Activated CD8-positive, alpha-beta memory T cell treated with anti-CD3 and anti-CD28 coated beads, Interleukin-2, amount 50 U/mL, for 48 hours (primary cell): ENCODE data around the gene EYA3.

ENCODE experiments used
- DNase-seq: peaks from one replicate; pipeline ENCODE4 v3.0.0-alpha.2; 2020

EYA3 gene, protein sequence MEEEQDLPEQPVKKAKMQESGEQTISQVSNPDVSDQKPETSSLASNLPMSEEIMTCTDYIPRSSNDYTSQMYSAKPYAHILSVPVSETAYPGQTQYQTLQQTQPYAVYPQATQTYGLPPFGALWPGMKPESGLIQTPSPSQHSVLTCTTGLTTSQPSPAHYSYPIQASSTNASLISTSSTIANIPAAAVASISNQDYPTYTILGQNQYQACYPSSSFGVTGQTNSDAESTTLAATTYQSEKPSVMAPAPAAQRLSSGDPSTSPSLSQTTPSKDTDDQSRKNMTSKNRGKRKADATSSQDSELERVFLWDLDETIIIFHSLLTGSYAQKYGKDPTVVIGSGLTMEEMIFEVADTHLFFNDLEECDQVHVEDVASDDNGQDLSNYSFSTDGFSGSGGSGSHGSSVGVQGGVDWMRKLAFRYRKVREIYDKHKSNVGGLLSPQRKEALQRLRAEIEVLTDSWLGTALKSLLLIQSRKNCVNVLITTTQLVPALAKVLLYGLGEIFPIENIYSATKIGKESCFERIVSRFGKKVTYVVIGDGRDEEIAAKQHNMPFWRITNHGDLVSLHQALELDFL

DNA sequence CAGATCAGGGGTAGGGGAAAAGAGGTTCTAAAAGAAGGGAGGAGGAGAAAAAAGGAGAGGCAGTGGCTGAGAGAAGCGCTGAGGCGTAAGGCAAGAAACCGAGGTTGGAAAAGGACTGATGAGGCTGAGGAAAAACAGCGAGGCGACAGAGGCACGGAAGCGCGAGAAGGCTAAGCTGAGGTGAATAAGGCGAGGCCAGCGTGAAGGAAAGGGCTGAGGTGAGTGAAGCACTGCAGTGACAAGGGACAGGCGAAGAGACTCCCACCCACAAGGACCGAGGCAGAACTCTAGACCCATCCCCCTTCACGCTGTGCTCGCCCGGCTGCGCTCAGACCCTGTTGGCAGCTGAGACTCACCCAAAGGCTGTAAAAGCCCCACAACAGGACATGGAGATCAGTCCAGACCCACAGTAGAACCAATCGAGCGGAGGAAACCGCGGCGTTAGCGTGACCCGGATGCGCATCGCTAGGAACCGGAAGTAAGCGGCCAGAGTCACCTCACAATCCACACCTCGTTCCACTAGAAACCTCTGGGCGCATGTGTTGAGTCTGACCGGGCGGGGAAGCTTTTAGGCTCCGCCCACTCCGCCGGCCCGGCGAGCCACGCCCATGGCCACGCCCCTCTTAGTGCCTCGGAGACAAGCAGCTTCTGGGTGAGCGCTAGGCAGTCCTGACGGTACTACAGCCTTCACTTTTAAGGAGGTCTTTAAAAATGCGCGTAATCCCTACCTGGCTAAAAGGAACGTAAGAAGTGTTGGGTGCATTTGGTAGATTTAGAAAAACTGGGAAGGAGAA is at the start of gene EYA3:
TSS of gene EYA3 (minus strand) at position 443 of the 794 bp plus-strand sequence. CDS start 30,584 bp downstream, outside the sequence.
- DNase-seq = peak; percentile 100

DNA sequence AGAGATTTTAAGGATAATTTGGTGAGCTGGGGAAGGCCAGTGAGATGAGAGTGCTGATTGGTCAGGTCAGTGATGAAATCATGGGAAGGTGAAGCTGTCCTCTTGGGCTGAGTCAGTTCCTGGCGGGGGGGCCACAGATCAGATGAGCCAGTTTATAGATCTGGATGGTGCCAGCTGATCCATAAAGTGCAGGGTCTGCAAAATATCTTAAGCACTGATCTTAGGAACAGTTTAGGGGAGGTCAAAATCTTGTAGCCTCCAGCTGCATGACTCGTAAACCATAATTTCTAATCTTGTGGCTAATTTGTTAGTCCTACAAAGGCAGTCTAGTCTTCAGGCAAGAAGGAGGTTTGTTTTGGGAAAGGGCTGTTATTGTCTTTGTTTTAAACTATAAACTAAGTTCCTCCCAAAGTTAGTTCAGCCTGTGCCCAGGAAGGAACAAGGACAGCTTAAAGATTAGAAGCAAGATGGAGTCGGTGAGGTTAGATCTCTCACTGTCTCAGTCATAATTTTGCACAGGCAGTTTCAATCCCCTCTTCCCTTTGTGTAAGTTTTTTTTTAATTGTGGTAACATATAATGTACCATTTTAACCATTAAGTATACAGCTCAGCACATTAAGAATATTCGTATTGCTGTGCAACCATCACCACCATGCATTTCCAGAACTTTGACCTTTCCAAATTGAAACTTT is 48.7 kb upstream of the EYA3 start:
- no peak for DNase-seq

DNA sequence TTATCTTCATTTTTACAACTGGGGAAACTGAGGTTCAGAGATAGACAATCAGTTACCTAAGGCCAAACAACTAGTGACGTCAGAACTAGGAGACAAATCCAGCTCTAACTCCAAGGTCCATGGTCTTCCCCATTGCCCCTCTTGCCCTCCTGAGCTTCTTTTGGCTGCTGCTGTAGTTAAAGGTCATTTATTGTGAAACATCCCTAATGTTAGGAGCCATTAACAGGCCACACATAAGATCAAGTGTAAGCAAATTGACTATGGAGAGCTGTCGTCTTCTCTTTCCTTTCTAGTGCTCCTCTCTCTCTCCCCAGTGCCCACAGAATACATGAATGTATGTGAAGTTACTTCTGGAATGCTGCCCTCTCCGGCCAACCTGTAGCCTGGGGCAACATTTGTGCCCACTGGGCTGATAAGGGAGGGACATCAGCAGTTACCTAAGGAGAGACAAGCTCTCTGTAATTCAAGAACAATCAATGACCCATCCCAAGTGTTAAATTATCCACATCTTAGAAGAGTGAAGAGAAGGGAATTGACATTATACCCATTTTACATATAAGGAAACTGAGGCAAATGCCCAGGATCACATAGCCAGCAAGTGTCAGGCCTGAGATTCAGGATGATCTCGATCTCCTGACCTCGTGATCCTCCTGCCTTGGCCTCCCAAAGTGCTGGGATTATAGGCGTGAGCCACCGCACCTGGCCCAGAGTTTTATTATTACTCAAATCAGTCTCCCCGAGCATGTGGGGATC is 47.9 kb upstream of the EYA3 start:
- no peak for DNase-seq

DNA sequence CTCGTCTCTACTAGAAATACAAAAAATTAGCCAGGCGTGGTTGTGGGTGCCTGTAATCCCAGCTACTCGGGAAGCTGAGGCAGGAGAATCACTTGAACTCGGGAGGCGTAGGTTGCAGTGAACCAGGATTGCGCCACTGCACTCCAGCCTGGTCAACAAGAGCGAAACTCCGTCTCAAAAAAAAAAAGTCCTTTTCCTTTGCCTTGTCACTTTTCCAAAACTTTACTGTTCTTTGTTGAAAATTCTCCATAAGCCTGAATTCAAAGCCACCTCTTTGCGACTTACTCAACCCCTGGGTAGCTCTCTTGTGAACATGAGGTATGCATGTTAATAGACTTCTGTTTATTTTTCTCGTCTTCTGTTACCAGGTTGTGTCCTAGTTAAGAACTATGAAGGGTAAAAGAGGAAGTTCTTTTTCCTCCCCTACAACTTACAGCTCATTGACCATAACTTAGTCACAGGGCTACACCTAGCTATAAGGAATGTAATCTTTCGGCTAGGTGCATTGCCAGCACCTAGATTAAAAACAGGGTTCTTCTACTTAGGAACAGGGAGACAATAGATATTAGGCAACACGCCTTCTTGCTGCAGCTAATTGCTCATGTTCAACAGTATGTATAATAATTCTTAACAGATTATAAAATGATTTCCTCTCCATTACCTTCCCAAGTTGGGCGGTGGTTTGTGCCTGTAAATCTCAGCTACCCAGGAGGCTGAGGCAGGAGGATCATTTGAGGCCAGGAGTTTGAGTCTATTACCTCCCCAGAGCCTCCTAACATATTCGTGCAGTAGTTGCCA is 47.2 kb upstream of the EYA3 start:
- no peak for DNase-seq

DNA sequence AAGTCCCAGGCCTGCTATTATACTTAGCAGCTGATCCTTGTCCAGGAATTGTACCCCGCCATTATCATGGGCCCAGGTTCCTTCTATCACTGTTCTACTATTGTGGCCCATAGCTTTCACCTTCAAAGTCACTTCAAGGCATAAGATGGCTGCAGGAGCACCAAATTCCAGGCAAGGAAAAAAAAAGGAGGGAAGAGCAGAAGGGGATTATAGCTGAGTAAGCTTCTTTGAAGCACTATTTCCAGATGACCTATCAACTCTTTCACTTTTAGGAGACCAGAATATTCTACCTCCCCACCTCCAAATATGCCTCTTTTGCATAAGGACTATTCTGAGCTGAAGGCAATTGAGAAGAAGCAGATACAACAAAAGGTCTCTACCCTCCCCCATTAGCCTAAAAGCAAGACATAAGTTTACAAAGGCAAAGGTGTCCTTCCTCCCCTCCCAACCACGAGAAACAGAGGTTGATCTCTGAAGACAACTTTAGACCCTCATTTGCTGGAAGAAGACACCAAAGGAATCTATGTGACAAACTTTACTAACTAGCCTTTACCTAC is 46.3 kb upstream of the EYA3 start:
- no peak for DNase-seq

DNA sequence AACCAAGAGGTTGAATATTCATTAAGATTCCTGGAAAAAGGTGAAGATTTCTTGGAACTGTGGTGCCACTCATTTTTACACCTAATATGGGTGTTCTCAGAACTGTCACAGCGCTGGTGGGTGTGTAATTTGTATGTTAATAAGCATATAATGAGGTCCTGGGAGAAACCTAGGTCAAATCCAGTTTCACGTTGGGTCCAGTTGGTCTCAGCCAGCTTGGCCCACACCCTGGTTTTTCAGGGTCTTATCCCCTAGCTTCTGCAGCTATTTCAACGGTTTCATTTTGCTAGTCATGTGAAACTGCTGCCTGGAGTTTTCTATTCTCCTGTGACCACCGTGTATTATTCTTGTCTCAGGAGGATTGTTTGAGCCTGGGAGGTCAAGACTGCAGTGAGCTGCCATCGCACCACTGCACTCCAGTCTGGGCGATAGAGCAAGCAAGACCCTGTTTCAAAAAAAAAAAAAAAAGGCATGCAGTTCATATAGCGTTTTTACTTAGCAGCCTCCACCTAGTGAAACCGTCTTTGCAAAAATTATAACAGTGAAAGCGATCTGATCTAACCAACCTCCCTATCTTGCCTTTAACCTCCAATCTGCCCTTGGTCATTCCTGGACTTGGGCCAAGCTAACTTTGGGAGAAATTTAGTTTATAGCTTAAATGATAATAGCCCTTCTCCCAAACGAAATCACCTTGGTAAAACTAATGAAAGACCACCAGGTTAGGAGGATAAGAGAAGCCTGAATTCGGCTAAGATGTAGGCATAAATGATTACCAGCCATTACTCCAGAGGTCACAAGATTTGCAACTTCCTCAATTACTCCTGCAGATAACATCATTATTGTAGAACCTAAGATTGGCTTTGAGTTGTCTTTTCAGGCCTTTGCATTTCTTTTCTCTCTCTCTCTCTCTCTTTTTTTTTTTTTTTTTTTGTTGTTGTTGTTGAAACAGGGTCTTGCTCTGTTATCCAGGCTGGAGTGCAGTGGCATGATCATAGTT is 44.1 kb upstream of the EYA3 start:
- DNase-seq = no peak

DNA sequence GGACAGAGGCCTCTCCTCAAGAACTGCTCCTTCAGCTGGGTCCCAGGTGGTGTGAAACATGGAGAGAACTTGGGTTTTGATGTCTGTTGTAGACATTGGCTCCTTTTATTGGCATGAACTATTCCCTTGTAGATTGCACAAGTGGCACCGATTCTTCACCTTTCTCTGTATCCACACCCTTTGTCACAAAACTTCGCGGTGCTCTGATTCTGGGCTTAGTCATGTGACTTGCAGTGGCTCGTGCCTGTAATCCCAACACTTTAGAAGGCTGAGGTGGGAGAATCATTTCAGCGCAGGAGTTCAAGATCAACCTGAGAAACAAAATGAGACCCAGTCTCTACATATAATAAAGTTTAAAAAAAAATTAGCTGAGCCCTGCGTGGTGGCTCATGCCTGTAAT is 42.5 kb upstream of the EYA3 start:
- no peak for DNase-seq

DNA sequence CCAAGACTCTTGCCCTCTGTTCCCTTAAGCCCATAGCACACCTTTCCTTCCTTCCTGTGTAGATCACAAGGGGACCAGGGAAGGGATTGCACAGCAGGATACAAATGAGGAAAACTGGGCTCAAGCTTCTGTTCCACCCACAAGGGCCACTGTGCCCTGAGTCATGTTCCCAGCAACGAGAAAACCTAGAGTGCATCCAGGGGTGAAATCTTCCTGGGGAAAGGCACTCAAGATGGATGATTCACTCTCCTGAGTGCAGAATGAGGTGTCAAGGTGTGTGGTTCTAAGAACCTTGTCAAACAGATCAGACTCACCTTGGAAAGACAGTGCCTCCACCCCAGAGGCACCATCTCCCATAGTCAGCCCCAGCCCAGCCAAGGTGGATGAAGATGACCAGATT is 40.7 kb upstream of the EYA3 start:
- DNase-seq = no peak

DNA sequence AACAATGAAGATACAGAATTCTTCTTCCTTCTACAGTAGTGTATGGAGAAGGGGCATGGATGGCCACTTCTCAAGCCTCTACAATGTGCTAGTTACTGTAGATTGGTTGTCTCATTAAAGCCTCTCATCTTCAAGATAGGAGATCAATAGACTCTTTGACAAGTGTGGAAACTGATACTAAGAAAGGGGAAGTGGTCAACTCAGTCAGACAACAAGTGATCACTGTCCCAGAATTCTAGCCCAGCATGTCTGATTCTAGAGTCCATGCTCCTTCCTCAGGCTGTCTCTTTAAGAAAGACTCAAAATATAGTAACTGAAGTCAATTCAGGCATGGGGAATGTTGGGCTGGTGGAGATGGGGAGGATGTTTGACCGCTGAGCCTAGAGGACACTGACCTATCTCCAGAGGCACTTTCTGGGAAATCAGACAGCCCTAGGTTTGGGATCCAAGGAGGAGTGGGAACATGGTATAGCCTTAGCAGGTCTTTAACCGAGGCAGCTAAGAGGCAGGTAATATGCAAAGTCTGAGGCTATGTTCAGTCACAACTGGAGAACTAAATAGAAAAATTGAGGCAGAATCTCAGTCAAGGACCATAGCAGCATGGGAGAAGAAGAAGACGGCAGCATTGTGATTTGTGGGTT is 39.3 kb upstream of the EYA3 start:
- no peak for DNase-seq

DNA sequence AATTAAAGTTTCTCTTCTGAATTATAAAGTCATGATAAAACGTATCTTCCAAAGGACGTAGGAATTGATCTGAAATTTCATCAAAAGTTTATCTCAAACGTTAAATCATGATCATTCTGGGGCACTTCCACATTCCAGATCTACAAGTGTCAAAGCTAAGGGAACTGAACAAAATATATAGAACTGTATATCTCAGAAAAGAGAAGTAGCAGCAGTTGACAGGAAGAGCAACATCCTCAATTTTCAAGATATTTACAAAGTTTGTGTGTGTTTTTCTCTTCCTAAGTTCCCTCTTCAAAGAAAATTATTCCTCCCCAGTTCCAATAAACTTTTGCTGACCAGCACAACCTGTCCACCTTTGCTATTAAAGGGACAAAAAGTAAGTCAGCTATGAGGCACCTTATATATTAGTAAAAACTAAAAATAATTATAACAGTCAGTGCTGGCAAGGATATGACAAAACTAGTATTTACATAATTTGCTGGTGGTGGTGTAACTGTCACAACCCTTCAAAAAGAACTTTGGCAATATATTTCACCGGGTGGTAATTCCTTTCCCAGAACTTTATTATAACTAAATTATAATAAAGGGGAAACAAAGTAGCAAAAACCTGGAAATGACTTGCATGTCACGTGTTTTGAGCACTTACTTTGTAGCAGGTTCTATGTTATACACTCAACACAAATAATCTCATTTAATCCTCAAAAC is 38.5 kb upstream of the EYA3 start:
- DNase-seq = no peak

DNA sequence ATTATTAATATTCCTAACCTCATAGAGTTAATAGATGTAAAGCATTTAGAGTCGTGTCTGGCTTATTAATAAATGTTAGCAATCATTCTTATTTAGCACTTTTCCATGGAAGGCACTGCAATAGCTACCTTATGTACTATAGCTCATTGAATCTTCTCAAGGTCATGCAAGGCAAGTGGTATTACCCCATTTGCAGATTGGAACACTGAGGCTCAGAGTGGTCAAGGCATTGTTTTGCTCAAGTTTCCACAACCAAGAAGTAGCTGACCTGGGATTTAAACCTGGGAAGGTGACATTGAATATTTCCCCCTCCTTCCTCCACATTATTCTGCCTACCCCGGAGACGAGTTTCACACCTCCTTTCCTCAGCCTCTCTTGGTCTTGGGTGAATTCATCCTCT is 37.8 kb upstream of the EYA3 start:
- no peak for DNase-seq

DNA sequence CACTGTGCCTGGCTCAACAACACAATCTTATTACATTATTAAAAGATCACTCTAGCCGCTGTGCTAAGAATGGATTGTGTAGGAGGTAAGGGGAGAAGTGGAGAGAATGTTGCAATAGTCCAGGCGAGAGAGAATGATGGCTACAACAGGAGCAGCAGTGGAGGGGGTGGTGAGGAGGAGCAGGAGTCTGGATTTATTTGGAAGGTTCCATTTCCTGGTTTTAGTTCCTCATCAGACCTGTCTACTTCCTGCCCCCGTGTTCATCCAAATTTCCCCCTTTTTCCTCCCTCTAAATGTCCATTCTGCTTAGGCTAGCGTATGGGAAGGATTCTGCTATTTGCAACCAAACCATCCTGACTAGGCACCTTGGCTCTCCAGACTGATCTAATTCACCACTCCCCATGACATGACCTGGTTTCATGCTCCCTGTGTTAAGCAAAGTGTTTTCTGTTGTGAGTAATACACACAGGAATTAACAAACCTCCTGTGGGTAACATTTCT is 35.1 kb upstream of the EYA3 start:
- no peak for DNase-seq

DNA sequence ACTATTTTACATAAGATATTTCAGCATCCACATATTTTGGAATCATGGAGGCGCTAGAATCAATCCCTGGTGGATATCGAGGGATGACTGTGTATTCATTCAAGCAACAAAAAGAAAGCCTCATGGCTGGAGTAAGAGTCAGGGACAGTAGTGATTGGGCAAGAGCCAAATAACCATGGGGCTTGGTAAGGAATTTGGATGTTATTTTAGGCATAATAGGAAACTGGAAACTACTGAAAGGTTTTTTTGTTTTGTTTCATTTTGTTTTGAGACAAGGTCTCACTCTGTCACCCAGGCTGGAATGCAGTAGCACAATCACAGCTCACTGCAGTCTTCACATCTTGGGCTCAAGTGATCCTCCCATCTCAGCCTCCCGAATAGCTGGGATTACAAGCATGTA is 33.8 kb upstream of the EYA3 start:
- DNase-seq = no peak

DNA sequence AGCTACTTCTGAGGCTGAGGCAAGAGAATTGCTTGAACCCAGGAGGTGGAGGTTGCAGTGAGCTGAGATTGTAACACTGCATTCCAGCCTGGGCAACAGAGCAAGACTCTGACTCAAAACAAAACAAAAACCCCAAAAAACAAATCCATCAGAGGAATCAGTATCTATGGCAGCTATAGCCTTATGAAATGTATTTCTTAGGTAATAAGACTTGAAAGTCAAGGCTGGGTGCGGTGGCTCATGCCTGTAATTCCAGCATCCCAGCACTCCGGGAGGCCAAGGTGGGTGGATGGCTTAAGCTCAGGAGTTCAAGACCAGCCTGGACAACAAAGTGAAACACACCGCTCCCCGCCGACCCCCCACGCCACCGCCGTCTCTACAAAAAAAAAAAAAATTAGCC is 31.1 kb upstream of the EYA3 start:
- DNase-seq = no peak

DNA sequence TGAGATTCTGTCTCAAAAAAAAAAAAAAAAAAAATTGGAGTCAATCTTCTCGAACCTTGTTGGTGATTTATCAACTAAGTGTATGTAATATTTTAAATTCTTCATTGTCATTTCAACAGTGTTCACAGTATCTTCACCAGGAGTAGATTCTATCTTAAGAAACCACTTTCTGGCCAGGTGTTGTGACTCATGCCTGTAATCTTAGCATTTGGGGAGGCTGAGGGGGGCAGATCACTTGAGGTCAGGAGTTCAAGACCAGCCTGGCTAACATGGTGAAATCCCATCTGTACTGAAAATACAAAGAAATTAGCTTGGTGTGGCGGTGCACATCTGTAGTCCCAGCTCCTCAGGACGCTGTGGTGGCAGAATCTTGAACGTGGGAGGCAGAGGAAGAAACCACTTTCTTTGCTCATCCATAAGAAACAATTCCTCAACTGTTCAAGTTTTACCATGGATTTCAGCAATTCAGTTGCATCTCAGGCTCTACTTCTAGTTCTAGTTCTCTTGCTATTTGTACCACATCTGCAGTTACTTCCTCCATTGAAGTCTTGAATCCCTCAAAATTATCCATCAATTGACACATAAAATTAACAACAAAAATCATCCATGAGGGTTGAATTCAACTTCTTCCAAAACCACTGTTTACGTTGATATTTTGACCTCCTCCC is 30.4 kb upstream of the EYA3 start:
- no peak for DNase-seq

DNA sequence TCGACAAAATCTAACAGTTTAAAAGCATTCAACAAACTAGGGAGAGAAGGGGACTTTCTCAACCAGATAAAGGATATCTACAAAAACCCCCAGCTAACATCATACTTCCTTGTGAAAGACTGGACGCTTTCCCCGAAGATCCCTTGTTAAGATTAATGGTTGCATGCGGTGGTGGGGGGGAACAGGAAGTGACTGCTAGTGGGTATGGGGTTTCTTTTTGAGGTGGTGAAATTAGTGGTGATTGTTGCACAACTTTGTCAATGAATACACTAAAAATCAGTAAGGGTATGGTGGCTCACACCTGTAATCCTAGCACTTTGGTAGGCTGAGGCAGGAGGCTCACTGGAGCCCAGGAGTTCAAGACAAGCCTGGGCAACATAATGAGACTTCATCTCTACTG is 26.9 kb upstream of the EYA3 start:
- DNase-seq = peak; percentile 59

DNA sequence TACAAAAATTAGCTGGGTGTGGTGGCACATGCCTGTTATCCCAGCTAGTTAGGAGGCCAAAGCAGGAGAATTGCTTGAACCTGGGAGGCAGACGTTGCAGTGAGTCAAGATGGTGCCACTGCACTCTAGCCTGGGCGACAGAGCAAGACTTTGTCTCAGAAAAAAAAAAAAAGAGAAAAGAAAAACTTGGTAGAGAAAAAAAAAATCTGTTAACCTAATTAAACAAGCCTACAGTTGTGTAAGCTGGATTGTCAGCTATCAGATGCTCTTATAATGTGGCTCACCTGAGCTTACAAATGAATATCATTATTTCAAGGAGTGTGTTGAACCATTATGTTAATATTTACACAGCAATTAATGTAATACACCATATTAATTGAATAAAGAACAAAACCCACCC is 26.4 kb upstream of the EYA3 start:
- DNase-seq = no peak

DNA sequence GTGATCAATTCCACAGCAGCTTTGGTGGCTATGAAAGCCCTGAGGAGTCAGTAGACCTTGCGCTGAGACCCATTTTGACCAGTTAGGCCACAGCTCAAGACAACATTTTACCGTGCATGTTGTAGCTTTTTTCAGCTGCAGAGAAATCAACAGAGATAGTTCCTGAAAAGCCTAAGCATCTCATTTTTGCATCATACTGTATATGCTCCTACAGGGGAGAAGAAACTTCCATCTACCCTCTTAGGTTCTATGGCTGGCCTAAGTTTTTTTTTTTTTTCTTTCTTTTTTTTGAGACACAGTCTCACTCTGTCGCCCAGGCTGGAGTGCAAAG is 24.8 kb upstream of the EYA3 start:
- no peak for DNase-seq
